Activated T-cell treated with anti-CD3 and anti-CD28 coated beads, Interleukin-2, amount 50 U/mL, for 1 hour (primary cell): ENCODE results near the gene MAP2K2.
A peak's percentile ranks its signal among the peaks of the same experiment; 100 is the strongest.

Source experiments
- DNase-seq: peaks from one replicate; pipeline ENCODE4 v3.0.0-alpha.2; 2020

The MAP2K2 gene

GRCh38 chr19:4075373-4075772 lies 48.5 kb downstream of the MAP2K2 start:
- no peak for DNase-seq

GRCh38 chr19:4071610-4072009 lies 52.3 kb downstream of the MAP2K2 start:
- DNase-seq = no peak

- no peak for DNase-seq
These were observed 54.5 kb downstream of the MAP2K2 start for GRCh38 chr19:4069331-4069959.

- DNase-seq = peak; percentile 37
These were observed 55.6 kb downstream of the MAP2K2 start for GRCh38 chr19:4068047-4068966.

- DNase-seq = no peak
These were observed 56.4 kb downstream of the MAP2K2 start for GRCh38 chr19:4067396-4068046.

- DNase-seq = peak; percentile 83
These were observed 57.1 kb downstream of the MAP2K2 start, which contains the start of gene ZBTB7A for GRCh38 chr19:4066682-4067395. Gene ZBTB7A (minus strand): TSS chr19:4066899. CDS start chr19:4055232, 11,667 bp downstream.

- peak; percentile 75 for DNase-seq
These were observed 57.7 kb downstream of the MAP2K2 start for GRCh38 chr19:4066176-4066606.

- peak; percentile 98 for DNase-seq
These were observed 58.3 kb downstream of the MAP2K2 start for GRCh38 chr19:4065430-4066175.

GRCh38 chr19:4064496-4065260 lies 59.2 kb downstream of the MAP2K2 start:
- DNase-seq = peak; percentile 59

GRCh38 chr19:4064149-4064495 lies 59.8 kb downstream of the MAP2K2 start:
- DNase-seq = no peak

GRCh38 chr19:4063369-4064148 lies 60.4 kb downstream of the MAP2K2 start:
- no peak for DNase-seq

GRCh38 chr19:4062419-4063368 lies 61.2 kb downstream of the MAP2K2 start:
- no peak for DNase-seq

GRCh38 chr19:4061683-4062418 lies 62.1 kb downstream of the MAP2K2 start:
- no peak for DNase-seq

- peak; percentile 43 for DNase-seq
These were observed 62.7 kb downstream of the MAP2K2 start for GRCh38 chr19:4061178-4061682.

- DNase-seq = no peak
These were observed 63.2 kb downstream of the MAP2K2 start for GRCh38 chr19:4060621-4061177.

GRCh38 chr19:4059891-4060620 lies 63.9 kb downstream of the MAP2K2 start:
- peak; percentile 63 for DNase-seq

- no peak for DNase-seq
These were observed 64.5 kb downstream of the MAP2K2 start for GRCh38 chr19:4059453-4059871.
